Immature natural killer cell (primary cell): ENCODE results near the gene DHRS7B. TPM values are rescaled to one million over a fixed set of nuclear protein-coding genes. Genes with fewer than 3 reads are reported as not detected.
"Not testable (repeated sequence)": the region's sequence is repeated elsewhere in the genome, so short reads cannot be mapped to it uniquely, and the experiment has no call there.

Source experiments
- DNase-seq, 3 donors: peaks; one replicate each; pipeline ENCODE4 v3.0.0; 2022; ENCODE audit warnings: mixed read lengths in 1 of 3
- H3K27ac Mint-ChIP-seq, 6 donors: one replicate each; pipeline ENCODE4 v1.8.0; 2020; ENCODE audit warnings: mixed read lengths in 6 of 6, mild to moderate bottlenecking in 5 of 6, inconsistent platforms in 4 of 6, moderate library complexity in 3 of 6
- H3K27me3 Mint-ChIP-seq, 3 donors: one replicate each; pipeline ENCODE4 v1.8.0; 2020 to 2021; ENCODE audit warnings: low read depth in 3 of 3, mild to moderate bottlenecking in 3 of 3, mixed read lengths in 3 of 3, moderate library complexity in 3 of 3, inconsistent platforms in 1 of 3
- H3K36me3 Mint-ChIP-seq, 3 donors: one replicate each; pipeline ENCODE4 v1.8.0; 2020; ENCODE audit warnings: mixed read lengths in 3 of 3, inconsistent platforms in 2 of 3, mild to moderate bottlenecking in 2 of 3
- H3K4me1 Mint-ChIP-seq, 2 donors: one replicate each; pipeline ENCODE4 v1.8.0; 2020; ENCODE audit warnings: inconsistent platforms in 2 of 2, mild to moderate bottlenecking in 2 of 2, mixed read lengths in 2 of 2, moderate library complexity in 1 of 2
- H3K4me3 Mint-ChIP-seq, 5 donors: one replicate each; pipeline ENCODE4 v1.8.0; 2020; ENCODE audit warnings: mild to moderate bottlenecking in 5 of 5, mixed read lengths in 5 of 5, inconsistent platforms in 3 of 5, moderate library complexity in 3 of 5
- H3K9me3 Mint-ChIP-seq, 6 donors: one replicate each; pipeline ENCODE4 v1.8.0; 2020; ENCODE audit warnings: mild to moderate bottlenecking in 6 of 6, mixed read lengths in 6 of 6, inconsistent platforms in 4 of 6, moderate library complexity in 3 of 6
- polyA plus RNA-seq, 3 donors: library from polyadenylated mRNA; unstranded; fragments of 300-500 nt; fragmentation: Illumina TruSeq; gene quantifications; one replicate each; pipeline ENCODE4 v1.2.3, GENCODE V29; 2021

DHRS7B gene
- polyA plus RNA-seq, 3 donors from 2014 or later, result 11.3 to 15.3 (median 12.9) TPM

DNA sequence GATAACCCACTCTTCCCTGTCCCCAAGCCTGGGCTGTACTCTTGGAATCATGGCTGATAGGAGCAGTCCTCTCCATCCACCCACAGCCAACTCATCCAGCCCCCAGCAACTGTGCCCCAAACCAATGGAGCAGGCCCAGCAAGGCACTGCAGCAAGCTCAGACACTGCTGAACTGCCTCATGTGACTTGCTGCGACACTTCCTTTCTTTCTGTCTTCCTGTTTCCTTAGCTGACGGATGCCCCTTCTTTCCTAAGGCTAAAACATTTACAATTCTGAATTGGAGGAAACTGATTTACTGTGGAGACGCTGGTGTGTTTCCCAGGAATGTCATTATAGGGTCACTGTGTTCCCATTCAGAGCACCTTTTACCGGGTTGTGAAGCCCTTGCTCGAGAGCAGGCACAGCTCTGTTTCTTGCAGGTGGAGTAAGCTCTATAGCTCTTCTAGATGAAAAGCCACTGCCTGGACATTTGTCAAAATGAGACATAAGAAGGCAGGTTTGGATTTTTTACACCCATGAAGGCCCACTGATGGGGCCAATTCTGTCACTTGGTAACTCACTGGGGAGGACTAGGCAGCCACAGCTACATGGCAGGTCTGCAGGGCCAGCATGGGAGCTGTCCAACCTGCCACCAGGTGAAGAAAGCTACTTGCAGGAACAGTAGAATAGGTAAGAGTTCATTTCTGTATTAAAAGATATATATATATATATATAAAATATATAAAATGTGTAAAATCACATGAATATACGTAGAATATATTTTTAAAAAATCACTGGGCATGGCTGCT lies 59.8 kb downstream of the DHRS7B start:
- no peaks in the 10 kb centered on the region for H3K9me3 Mint-ChIP-seq
- peaks cover 0 to 4% (median 0%) of the 10 kb centered on the region in 3 donors for H3K27me3 Mint-ChIP-seq
- no peak overlapping the region for H3K4me3 Mint-ChIP-seq
- DNase-seq, result no peak
- peaks cover 7 to 42% (median 18%) of the 10 kb centered on the region in 3 donors for H3K36me3 Mint-ChIP-seq
- H3K4me1 Mint-ChIP-seq, result no peaks in the 10 kb centered on the region
- H3K27ac Mint-ChIP-seq, result no peak overlapping the region

DNA sequence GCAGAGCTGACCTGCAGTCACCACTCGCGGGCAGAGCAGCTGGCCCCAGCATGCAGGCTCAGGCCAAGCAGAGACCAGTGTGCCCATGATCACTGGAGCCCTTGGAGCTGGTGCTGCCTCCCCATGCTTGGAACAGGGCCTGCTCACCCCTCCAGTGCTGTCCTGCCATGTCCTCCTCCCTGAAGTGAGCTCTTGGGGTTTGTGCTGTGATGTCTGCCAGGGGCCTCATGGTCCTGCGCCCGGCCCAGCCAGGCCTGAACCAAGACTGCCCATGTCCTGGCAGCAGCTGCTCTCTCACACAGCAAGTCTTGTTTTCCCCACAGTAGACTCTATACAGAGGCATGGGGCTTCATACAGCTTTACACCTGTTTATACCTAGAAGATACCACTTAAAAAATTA lies 62.6 kb downstream of the DHRS7B start:
- H3K36me3 Mint-ChIP-seq, result peaks cover 7 to 28% (median 10%) of the 10 kb centered on the region in 3 donors
- H3K4me1 Mint-ChIP-seq, result peaks cover 0 to 4% of the 10 kb centered on the region in 2 donors
- DNase-seq, result no peak
- peaks cover 0 to 4% (median 4%) of the 10 kb centered on the region in 3 donors for H3K27me3 Mint-ChIP-seq
- H3K27ac Mint-ChIP-seq, result no peak overlapping the region
- H3K4me3 Mint-ChIP-seq, result no peak overlapping the region
- H3K9me3 Mint-ChIP-seq, result no peaks in the 10 kb centered on the region

DNA sequence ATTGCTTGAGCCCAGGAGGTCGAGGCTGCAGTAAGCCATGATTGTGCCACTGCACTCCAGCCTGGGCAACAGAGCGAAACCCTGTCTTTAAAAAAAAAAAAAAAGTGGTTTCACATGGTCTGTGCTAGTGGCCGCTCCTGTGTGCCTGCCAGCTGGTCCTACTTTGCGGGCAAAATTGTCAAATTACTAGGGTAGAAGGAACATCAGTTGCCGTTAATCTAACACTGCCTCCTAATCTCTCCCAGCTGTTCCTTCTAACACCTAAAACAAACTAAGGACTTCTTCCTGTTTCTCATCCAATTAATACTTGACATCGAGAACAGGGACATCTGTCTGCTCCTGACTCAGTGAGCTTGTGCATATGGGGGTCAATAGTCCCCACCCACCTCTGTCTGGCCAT lies 63.3 kb downstream of the DHRS7B start:
- Mint-ChIP-seq H3K4me1 (peaks cover 0 to 10% of the 10 kb centered on the region in 2 donors), H3K4me3 (no peak overlapping the region), H3K36me3 (peaks cover 4 to 21% (median 4%) of the 10 kb centered on the region in 3 donors), H3K27ac (peak overlapping the region in 1 of 6 donors; percentile 45), H3K27me3 (peaks cover 0 to 4% (median 4%) of the 10 kb centered on the region in 3 donors), H3K9me3 (no peaks in the 10 kb centered on the region)
- DNase-seq, result no peak

DNA sequence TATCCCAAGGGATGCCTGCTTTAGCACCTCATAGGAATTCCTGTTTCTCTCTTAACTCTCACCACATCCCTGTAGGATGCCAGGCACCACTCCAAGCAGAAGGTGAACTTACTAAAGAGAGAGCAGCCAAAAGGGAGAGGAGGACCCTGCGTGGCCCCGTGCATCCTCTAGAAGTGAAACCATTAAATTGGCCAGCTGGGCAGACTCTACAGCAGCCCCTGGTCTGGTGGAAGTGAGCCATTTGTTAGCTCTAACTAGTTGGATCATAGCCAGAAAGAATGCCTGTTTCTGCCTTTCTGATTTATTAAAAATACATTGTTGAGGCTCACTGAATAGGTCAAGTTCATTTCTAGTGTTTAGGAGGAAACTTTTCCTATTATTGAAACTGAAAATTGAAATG lies 64.9 kb downstream of the DHRS7B start:
- Mint-ChIP-seq H3K27ac (peak overlapping the region in 1 of 6 donors; percentile 60), H3K4me1 (peaks cover 0 to 10% of the 10 kb centered on the region in 2 donors), H3K4me3 (no peak overlapping the region), H3K36me3 (peaks cover 0 to 13% (median under 1%) of the 10 kb centered on the region in 3 donors), H3K9me3 (no peaks in the 10 kb centered on the region), H3K27me3 (peaks cover 0 to 4% (median 0%) of the 10 kb centered on the region in 3 donors)
- no peak for DNase-seq

DNA sequence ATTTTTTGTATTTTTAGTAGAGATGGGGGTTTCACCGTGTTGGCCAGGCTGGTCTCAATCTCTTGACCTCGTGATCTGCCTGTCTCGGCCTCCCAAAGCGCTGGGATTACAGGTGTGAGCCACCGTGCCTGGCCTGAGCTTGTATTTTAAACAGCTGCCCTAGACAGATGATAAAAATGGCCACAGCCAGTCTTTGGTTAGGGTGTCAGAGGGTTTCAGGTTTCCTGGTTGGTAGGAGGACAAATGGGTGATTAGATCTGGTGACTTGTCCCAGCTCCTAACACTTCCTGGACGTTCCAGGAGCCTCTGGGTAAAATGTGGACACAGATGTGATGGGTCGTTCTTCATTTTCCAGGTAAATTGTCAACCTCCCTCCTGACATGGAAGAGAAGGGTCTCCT lies 65.7 kb downstream of the DHRS7B start:
- H3K4me1 Mint-ChIP-seq, H3K4me3 Mint-ChIP-seq, H3K9me3 Mint-ChIP-seq, DNase-seq, H3K27ac Mint-ChIP-seq, H3K27me3 Mint-ChIP-seq: not testable (repeated sequence)
- H3K36me3 Mint-ChIP-seq, result peaks cover 0 to 19% (median 0%) of the 10 kb centered on the region in 3 donors

DNA sequence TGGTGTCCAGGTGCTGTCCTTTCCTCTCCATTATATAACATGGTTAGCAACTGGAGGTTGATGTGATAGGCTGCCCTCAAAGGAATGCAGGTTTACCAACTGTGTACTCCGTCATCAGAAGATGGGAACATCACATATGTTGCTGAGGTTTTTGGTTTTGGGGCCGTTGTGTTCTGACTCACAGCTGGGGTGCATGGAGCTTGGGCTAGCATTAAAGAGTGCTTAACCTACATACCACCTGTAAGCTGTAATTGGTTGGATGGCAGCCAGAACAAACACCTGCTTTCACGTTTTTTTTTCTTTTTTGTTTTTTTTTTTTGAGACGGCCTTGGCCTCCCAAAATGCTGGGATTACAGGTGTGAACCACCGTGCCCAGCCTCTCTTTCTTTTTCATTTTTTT lies 66.3 kb downstream of the DHRS7B start:
- Mint-ChIP-seq H3K27ac (peak overlapping the region in 1 of 6 donors; percentile 71), H3K27me3 (peaks cover 0 to 4% (median 2%) of the 10 kb centered on the region in 3 donors), H3K36me3 (peaks cover under 1 to 25% (median 2%) of the 10 kb centered on the region in 3 donors), H3K9me3 (no peaks in the 10 kb centered on the region), H3K4me1 (peaks cover 2 to 11% of the 10 kb centered on the region in 2 donors), H3K4me3 (no peak overlapping the region)
- no peak for DNase-seq

DNA sequence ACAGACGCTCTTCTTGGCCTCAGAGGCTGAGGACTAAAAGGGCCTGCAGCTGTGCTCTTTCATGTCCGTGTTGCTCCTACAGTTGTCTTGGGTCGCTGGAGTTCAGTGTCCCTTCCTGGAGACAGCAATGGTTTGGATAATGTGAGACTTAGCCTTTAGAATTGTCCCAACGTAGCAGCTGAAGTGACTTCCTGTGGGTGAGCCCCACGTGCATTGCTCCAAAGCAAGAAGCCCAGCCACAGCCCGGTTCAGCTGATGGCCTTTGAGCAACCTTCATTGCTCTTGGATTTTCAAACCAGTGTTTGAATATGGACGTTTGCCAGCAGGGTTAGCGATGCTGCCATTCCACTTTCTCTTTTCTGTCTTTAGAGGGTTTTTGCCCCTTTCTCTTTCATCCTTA lies 67.5 kb downstream of the DHRS7B start:
- Mint-ChIP-seq H3K9me3 (no peaks in the 10 kb centered on the region), H3K27ac (peak overlapping the region in 1 of 6 donors; percentile 35), H3K36me3 (peaks cover 4 to 28% (median 5%) of the 10 kb centered on the region in 3 donors), H3K4me1 (peaks cover 5 to 23% of the 10 kb centered on the region in 2 donors), H3K27me3 (peaks cover 0 to 4% (median 2%) of the 10 kb centered on the region in 3 donors), H3K4me3 (no peak overlapping the region)
- DNase-seq, result no peak

DNA sequence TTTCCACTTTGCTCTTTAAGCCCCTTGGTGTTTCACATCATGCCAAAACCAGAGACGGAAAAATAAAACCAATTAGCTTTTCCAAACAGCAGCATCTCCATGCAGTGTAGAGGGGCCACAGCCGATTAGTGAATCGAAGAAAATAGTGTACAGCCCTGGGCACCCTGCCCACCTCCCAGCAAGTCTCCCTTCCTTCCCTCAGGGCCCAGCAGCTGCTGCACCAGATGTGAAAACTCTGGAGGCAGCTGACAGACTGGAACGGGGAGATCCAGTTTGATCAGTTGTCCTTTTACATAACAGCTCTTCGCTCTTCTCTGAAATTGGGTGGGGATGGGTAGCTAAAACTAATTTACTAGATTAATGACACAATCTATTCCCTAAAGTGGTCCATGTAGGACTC lies 67.9 kb downstream of the DHRS7B start:
- Mint-ChIP-seq H3K36me3 (peaks cover 4 to 28% (median 5%) of the 10 kb centered on the region in 3 donors), H3K27ac (peak overlapping the region in 1 of 6 donors; percentile 2), H3K9me3 (no peaks in the 10 kb centered on the region)

DNA sequence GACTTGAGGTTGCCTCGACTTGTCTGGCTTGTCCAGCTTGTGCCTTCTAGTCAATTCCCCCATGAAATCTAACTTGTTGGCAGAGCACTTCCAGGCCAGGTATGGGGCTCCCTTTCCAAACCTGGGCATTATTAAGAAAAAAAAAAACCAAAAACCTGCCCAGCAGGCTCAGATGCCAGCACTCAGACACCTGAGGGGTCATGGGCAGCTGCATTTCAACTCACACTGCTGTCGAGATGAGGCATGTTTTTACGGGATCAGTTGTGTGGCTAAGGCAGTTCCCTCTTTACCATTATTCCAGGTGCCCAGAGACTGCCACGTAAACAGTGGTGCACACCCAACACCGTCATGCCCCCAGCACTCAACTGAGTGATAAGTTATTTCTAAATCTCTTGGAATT lies 69.4 kb downstream of the DHRS7B start:
- H3K9me3 Mint-ChIP-seq, result no peaks in the 10 kb centered on the region
- H3K4me3 Mint-ChIP-seq, result no peak overlapping the region
- no peak overlapping the region for H3K27ac Mint-ChIP-seq
- peaks cover 18 to 42% of the 10 kb centered on the region in 2 donors for H3K4me1 Mint-ChIP-seq
- no peak for DNase-seq
- peaks cover 0 to 4% (median 4%) of the 10 kb centered on the region in 3 donors for H3K27me3 Mint-ChIP-seq
- H3K36me3 Mint-ChIP-seq, result peaks cover 4 to 21% (median 5%) of the 10 kb centered on the region in 3 donors

More for the DNA sequence above, 67.9 kb downstream of the DHRS7B start:
- Mint-ChIP-seq H3K4me1 (peaks cover 8 to 27% of the 10 kb centered on the region in 2 donors), H3K27me3 (peaks cover 0 to 4% (median 2%) of the 10 kb centered on the region in 3 donors), H3K4me3 (no peak overlapping the region)
- no peak for DNase-seq

DNA sequence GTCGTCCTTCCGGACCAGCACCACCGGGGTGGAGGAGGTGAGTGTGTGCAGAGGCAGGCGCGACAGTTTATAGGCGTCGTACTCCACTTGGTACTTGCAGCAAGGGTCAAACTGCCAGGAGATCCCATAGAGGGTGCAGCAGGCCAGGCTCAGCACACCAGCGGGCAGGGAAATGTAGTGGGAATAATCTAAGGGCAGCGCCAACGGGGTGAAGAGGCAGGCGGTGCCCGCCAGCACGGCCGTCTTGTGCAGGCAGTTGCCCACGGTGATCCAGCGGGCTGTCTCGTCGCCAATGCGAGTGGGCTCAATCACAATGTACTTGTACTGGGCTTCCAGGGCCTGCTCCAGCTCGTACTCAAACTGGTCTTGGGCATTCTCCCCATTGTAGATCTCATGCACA lies 71.6 kb downstream of the DHRS7B start:
- peaks cover 27 to 51% of the 10 kb centered on the region in 2 donors for H3K4me1 Mint-ChIP-seq
- no peak overlapping the region for H3K27ac Mint-ChIP-seq
- H3K36me3 Mint-ChIP-seq, result peaks cover 4 to 17% (median 5%) of the 10 kb centered on the region in 3 donors
- DNase-seq, result no peak
- H3K9me3 Mint-ChIP-seq, result no peaks in the 10 kb centered on the region
- peaks cover 0 to 4% (median 0%) of the 10 kb centered on the region in 3 donors for H3K27me3 Mint-ChIP-seq
- no peak overlapping the region for H3K4me3 Mint-ChIP-seq

DNA sequence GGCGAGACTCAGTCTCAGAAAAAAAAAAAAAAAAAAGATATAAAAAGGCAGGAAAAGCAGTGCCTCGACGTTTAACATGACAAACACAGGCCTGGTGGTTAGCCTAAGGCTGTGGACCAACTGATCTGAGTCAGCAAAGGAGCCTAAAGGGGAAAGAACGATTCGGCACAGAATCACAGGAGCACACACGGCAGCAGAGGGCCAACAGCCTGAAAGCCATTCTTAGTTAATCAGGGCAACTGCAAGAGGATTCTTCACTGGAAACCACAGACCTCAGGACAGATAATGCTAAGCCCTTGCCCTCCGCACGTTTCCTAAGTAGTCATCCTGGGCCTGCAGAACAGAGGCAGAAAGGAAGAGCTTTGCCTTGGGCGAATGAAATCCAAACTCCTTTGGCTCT lies 72.5 kb downstream of the DHRS7B start:
- Mint-ChIP-seq H3K36me3 (peaks cover 4 to 17% (median 5%) of the 10 kb centered on the region in 3 donors), H3K27ac (peak overlapping the region in 2 of 6 donors; percentile 26 to 29), H3K27me3 (peaks cover 0 to 4% (median 0%) of the 10 kb centered on the region in 3 donors)

DNA sequence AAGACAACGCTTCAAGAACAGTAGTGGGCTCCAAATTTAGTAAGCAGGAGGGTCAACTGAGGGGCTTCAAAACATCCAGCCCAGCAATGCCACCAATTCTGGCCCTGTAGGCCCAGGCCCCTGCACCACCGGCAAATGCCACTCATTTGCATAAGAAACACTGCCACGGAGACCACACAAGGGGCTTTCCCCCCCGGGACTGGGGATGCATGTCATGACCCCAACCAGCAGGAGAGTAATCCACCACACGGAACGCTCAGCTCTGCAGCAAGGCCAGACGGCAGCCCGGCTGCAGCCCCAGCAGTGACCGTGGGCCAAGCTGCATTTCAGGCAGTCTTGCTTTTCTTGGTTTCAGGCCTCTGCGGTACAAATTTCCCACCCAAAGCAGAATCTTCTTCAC lies 73.1 kb downstream of the DHRS7B start:
- Mint-ChIP-seq H3K4me1 (peaks cover 32 to 49% of the 10 kb centered on the region in 2 donors), H3K27me3 (peaks cover 0 to 4% (median 0%) of the 10 kb centered on the region in 3 donors), H3K27ac (peak overlapping the region in 1 of 6 donors; percentile 85), H3K4me3 (no peak overlapping the region), H3K9me3 (no peaks in the 10 kb centered on the region), H3K36me3 (peaks cover 4 to 17% (median 5%) of the 10 kb centered on the region in 3 donors)
- no peak for DNase-seq

More for the DNA sequence above, 72.5 kb downstream of the DHRS7B start:
- Mint-ChIP-seq H3K4me3 (no peak overlapping the region), H3K9me3 (no peaks in the 10 kb centered on the region), H3K4me1 (peaks cover 28 to 49% of the 10 kb centered on the region in 2 donors)
- DNase-seq, result no peak

DNA sequence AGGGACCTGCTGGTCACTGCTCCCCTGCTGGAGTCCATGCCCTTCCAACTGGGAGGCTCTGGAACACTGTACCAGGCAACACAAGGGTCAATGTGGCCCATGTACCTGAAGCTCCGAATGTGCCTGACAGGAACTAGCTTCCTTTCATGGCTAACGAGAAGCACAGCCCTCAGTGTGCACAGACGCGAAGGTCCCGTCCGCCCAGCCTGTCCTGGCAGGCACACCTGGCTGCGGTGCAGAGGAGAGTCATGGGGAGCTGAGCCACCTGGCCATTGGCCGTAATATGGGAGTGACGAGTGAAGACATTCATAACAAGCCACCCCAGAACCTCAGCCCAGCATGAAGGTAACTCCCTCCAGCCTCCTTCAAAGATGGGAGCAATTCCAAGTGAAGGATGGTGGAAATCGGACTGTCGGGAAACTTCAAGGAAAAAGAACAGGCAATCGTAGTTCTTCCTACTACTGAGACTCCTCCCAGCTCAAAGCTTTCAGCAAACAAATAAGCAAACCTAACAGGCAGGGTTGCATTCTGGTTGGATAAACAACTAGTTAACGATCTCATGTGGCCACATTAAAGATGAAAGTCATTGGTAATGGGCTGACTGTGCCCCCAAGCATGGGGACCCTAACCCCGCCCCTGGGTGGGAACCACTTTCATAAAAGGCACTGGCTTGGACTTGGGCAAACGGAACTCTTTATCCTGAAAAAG lies 74.0 kb downstream of the DHRS7B start:
- Mint-ChIP-seq H3K27me3 (peaks cover 0 to 4% (median 0%) of the 10 kb centered on the region in 3 donors), H3K4me1 (peaks cover 36 to 57% of the 10 kb centered on the region in 2 donors), H3K36me3 (peaks cover 4 to 17% (median 5%) of the 10 kb centered on the region in 3 donors), H3K9me3 (no peaks in the 10 kb centered on the region), H3K27ac (peak overlapping the region in 3 of 6 donors; percentile 25 to 85 (median 48)), H3K4me3 (no peak overlapping the region)
- no peak for DNase-seq

DNA sequence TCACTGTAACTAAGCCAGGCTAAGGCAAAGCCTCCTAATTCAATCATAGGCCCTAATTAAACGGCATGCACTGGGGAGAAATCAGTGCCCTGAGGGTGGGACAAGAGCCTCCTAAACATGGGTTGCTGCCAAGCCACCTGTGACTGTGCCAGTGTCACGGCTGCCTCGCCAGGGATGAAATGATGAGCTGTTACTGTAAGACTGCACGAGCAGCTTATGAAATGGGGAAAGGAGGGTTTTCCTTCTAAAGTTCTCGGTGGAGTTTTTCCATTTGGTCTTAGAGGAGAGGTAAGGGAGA lies 74.5 kb downstream of the DHRS7B start:
- peak overlapping the region in 1 of 6 donors; percentile 25 for H3K27ac Mint-ChIP-seq
- peaks cover 41 to 62% of the 10 kb centered on the region in 2 donors for H3K4me1 Mint-ChIP-seq
- H3K27me3 Mint-ChIP-seq, result peaks cover 0 to 4% (median 0%) of the 10 kb centered on the region in 3 donors
- no peak overlapping the region for H3K4me3 Mint-ChIP-seq
- H3K9me3 Mint-ChIP-seq, result no peaks in the 10 kb centered on the region
- no peak for DNase-seq
- H3K36me3 Mint-ChIP-seq, result peaks cover 4 to 17% (median 5%) of the 10 kb centered on the region in 3 donors
